HepG2 (cell line): ENCODE data around the gene SCGB1C1. TPM values are rescaled to one million over a fixed set of nuclear protein-coding genes. Genes with fewer than 3 reads are reported as not detected.
A peak's percentile ranks its signal among the peaks of the same experiment; 100 is the strongest.

ENCODE experiments used
- AKAP8 ChIP-seq: sonication (generic); formaldehyde crosslinking; IDR thresholded peaks from 2 replicates; pipeline ENCODE4 v1.5.1; 2020; ENCODE audit warnings: mild to moderate bottlenecking, missing genetic modification reagents
- ATAD3A ChIP-seq: sonication (generic); formaldehyde crosslinking; IDR thresholded peaks from 2 replicates; pipeline ENCODE4 v1.4.0; 2020; ENCODE audit warnings: missing genetic modification reagents
- BRD4 ChIP-seq: sonication (generic); formaldehyde crosslinking; IDR thresholded peaks from 2 replicates; pipeline ENCODE4 v1.4.0; 2020; ENCODE audit warnings: missing genetic modification reagents
- ELF1 ChIP-seq: sonication (generic); formaldehyde crosslinking; IDR thresholded peaks from 2 replicates; pipeline ENCODE4 v1.4.0; 2020; ENCODE audit warnings: missing genetic modification reagents
- KDM5A ChIP-seq: fragments of 200-600 bp; sonication (generic); IDR thresholded peaks from 2 replicates; pipeline ENCODE4 v1.7.0; 2018; ENCODE audit warnings: antibody characterized with exemption, mild to moderate bottlenecking, low read length, borderline replicate concordance
- MEIS1 ChIP-seq: sonication (generic); formaldehyde crosslinking; IDR thresholded peaks from 2 replicates; pipeline ENCODE4 v1.9.0; 2021; ENCODE audit warnings: mild to moderate bottlenecking, missing genetic modification reagents, moderate library complexity, borderline replicate concordance
- NCOR1 ChIP-seq: fragments of 200-600 bp; sonication (generic); IDR thresholded peaks from 2 replicates; pipeline ENCODE4 v1.7.0; 2017; ENCODE audit warnings: antibody characterized with exemption, low read length, borderline replicate concordance
- PHF21A ChIP-seq: sonication (generic); formaldehyde crosslinking; IDR thresholded peaks from 2 replicates; pipeline ENCODE4 v1.5.0; 2020; ENCODE audit warnings: mild to moderate bottlenecking, missing genetic modification reagents
- RARA ChIP-seq: IDR thresholded peaks from 2 replicates; pipeline ENCODE4 v1.6.1; 2016; ENCODE audit warnings: missing genetic modification reagents, missing compliant biosample characterization
- RBAK ChIP-seq: sonication (generic); formaldehyde crosslinking; IDR thresholded peaks from 2 replicates; pipeline ENCODE4 v1.5.1; 2020; ENCODE audit warnings: mild to moderate bottlenecking, missing genetic modification reagents
- RFXAP ChIP-seq: sonication (generic); formaldehyde crosslinking; IDR thresholded peaks from 2 replicates; pipeline ENCODE4 v1.4.0; 2020; ENCODE audit warnings: missing genetic modification reagents, borderline replicate concordance
- SRY ChIP-seq: sonication (generic); formaldehyde crosslinking; IDR thresholded peaks from 2 replicates; pipeline ENCODE4 v1.8.0; 2022; ENCODE audit warnings: mild to moderate bottlenecking, missing genetic modification reagents
- TP53 ChIP-seq: sonication (generic); formaldehyde crosslinking; conservative IDR thresholded peaks from 2 replicates; pipeline ENCODE4 v1.4.0; 2020; ENCODE audit warnings: missing genetic modification reagents
- WIZ ChIP-seq: sonication (generic); formaldehyde crosslinking; IDR thresholded peaks from 2 replicates; pipeline ENCODE4 v1.5.1; 2020; ENCODE audit warnings: mild to moderate bottlenecking, missing genetic modification reagents
- ZNF101 ChIP-seq: sonication (generic); formaldehyde crosslinking; IDR thresholded peaks from 2 replicates; pipeline ENCODE4 v1.4.0; 2020; ENCODE audit warnings: mild to moderate bottlenecking, low read depth, missing genetic modification reagents, borderline replicate concordance
- ZNF335 ChIP-seq: sonication (generic); formaldehyde crosslinking; IDR thresholded peaks from 2 replicates; pipeline ENCODE4 v1.4.0; 2020; ENCODE audit warnings: missing genetic modification reagents
- ZNF709 ChIP-seq: sonication (generic); formaldehyde crosslinking; IDR thresholded peaks from 2 replicates; pipeline ENCODE4 v1.5.0; 2020; ENCODE audit warnings: mild to moderate bottlenecking, missing genetic modification reagents
- polyA plus RNA-seq, 8 experiments: library from polyadenylated mRNA; depleted of rRNA in 3 of 8; stranded (reverse) in 7 of 8; unstranded in 1 of 8; fragments of >200 nt; fragmentation: Illumina TruSeq in 4 of 8; extraction: Trizol in 4 of 8; gene quantifications; 2 replicates each; pipeline versions ENCODE4 v1.2.1 to v1.2.3, GENCODE V29; 2011 to 2016; ENCODE audit warnings: low read depth in 4 of 8, missing spikeins in 1 of 8, mixed read lengths in 1 of 8; ENCODE audit not compliant: insufficient read depth in 1 of 8
- total RNA-seq, 5 experiments: library from RNA; depleted of rRNA; stranded (reverse); fragments of >200 nt; fragmentation: Illumina TruSeq; extraction: Trizol; gene quantifications; 2 replicates each; pipeline ENCODE4 v1.2.3, GENCODE V29; 2016; ENCODE audit warnings: low read depth in 1 of 5
- TF ChIP-seq, protein P1 (sequence below): sonication (generic); formaldehyde crosslinking; IDR thresholded peaks from 2 replicates; pipeline ENCODE4 v1.5.0; 2020; ENCODE audit warnings: missing genetic modification reagents
- TF ChIP-seq, protein P2 (sequence below): IDR thresholded peaks from 2 replicates; pipeline ENCODE4 v1.6.1; 2016
- TF ChIP-seq, protein P3 (sequence below): fragments of 450-650 bp; IDR thresholded peaks from 2 replicates; pipeline ENCODE4 v1.6.1; 2017; ENCODE audit warnings: mild to moderate bottlenecking
- TF ChIP-seq, protein P4 (sequence below): sonication (generic); formaldehyde crosslinking; IDR thresholded peaks from 2 replicates; pipeline ENCODE4 v1.4.0; 2020; ENCODE audit warnings: mild to moderate bottlenecking, missing genetic modification reagents

SCGB1C1 gene
- total and polyA plus RNA-seq, 2 of the 13 experiments (the other 11 are each of a cell fraction or from before 2014, with no cell fraction given): not detected

DNA sequence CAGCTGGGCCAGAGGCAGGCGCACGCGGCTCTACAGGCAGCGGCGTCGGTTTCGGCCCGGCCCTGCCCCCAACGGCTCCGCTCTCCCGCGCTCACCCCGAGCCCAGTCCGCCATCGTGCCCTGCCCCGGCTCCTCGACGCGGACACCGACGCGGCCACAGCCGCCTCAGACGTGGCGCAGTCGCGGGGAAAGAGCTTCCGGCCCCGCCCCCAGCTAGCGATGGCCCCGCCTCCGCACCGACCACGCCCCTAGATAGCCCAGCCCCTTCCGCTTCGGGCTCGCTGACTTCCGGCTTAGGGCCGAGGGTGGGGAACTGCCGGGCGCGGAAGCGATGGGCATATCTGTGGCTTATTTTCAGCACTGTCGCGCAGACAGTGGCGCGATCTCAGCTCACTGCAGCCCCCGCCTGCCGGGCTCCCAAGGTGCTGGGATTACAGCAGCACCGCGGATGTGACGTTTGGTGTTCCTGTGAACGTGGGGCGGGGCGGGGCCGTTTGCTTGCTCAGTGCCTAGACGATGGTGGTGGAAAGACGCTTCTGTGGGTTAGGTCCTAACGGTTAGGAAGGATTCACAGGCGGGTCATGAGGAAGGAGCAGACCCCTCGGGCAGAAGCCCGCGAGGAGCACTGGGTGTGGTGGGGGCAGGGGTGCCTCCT lies 14.5 kb downstream of the SCGB1C1 start, which contains the start of the genes BET1L and RIC8A (continued):
- TF ChIP-seq AKAP8: peak; percentile 69; the same call in 1 of the 2 replicates
- peak; percentile 57; the same call in 1 of the 2 replicates for TF ChIP-seq RFXAP (CRISPR knock-in tag)
- peak; percentile 43; the same call in 1 of the 2 replicates for TF ChIP-seq ZNF709 (CRISPR knock-in tag)
- no peak for TF ChIP-seq RBAK (CRISPR knock-in tag)
- TF ChIP-seq ATAD3A (CRISPR knock-in tag): 0 out of 2 replicates have a peak, but pooled peaks have one; percentile 31
- TF ChIP-seq ZNF101 (CRISPR knock-in tag): no peak
- peak; percentile 98 for TF ChIP-seq BRD4 (CRISPR knock-in tag)
- TF ChIP-seq, protein P1, sequence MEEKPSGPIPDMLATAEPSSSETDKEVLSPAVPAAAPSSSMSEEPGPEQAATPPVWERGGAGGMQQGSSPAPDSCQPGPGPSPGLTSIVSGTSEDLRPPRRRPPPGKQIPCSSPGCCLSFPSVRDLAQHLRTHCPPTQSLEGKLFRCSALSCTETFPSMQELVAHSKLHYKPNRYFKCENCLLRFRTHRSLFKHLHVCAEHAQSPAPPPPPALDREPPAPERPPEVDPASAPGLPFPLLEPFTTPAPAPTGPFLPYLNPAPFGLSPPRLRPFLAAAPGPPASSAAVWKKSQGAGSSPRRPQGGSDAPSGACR: peak; percentile 66; the same call in 1 of the 2 replicates
- TF ChIP-seq, protein P2, sequence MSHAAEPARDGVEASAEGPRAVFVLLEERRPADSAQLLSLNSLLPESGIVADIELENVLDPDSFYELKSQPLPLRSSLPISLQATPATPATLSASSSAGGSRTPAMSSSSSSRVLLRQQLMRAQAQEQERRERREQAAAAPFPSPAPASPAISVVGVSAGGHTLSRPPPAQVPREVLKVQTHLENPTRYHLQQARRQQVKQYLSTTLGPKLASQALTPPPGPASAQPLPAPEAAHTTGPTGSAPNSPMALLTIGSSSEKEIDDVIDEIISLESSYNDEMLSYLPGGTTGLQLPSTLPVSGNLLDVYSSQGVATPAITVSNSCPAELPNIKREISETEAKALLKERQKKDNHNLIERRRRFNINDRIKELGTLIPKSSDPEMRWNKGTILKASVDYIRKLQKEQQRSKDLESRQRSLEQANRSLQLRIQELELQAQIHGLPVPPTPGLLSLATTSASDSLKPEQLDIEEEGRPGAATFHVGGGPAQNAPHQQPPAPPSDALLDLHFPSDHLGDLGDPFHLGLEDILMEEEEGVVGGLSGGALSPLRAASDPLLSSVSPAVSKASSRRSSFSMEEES (CRISPR knock-in tag): no peak
- TF ChIP-seq ELF1 (CRISPR knock-in tag): peak; percentile 96
- TF ChIP-seq, protein P3, sequence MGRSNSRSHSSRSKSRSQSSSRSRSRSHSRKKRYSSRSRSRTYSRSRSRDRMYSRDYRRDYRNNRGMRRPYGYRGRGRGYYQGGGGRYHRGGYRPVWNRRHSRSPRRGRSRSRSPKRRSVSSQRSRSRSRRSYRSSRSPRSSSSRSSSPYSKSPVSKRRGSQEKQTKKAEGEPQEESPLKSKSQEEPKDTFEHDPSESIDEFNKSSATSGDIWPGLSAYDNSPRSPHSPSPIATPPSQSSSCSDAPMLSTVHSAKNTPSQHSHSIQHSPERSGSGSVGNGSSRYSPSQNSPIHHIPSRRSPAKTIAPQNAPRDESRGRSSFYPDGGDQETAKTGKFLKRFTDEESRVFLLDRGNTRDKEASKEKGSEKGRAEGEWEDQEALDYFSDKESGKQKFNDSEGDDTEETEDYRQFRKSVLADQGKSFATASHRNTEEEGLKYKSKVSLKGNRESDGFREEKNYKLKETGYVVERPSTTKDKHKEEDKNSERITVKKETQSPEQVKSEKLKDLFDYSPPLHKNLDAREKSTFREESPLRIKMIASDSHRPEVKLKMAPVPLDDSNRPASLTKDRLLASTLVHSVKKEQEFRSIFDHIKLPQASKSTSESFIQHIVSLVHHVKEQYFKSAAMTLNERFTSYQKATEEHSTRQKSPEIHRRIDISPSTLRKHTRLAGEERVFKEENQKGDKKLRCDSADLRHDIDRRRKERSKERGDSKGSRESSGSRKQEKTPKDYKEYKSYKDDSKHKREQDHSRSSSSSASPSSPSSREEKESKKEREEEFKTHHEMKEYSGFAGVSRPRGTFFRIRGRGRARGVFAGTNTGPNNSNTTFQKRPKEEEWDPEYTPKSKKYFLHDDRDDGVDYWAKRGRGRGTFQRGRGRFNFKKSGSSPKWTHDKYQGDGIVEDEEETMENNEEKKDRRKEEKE: no peak
- TF ChIP-seq, protein P4, sequence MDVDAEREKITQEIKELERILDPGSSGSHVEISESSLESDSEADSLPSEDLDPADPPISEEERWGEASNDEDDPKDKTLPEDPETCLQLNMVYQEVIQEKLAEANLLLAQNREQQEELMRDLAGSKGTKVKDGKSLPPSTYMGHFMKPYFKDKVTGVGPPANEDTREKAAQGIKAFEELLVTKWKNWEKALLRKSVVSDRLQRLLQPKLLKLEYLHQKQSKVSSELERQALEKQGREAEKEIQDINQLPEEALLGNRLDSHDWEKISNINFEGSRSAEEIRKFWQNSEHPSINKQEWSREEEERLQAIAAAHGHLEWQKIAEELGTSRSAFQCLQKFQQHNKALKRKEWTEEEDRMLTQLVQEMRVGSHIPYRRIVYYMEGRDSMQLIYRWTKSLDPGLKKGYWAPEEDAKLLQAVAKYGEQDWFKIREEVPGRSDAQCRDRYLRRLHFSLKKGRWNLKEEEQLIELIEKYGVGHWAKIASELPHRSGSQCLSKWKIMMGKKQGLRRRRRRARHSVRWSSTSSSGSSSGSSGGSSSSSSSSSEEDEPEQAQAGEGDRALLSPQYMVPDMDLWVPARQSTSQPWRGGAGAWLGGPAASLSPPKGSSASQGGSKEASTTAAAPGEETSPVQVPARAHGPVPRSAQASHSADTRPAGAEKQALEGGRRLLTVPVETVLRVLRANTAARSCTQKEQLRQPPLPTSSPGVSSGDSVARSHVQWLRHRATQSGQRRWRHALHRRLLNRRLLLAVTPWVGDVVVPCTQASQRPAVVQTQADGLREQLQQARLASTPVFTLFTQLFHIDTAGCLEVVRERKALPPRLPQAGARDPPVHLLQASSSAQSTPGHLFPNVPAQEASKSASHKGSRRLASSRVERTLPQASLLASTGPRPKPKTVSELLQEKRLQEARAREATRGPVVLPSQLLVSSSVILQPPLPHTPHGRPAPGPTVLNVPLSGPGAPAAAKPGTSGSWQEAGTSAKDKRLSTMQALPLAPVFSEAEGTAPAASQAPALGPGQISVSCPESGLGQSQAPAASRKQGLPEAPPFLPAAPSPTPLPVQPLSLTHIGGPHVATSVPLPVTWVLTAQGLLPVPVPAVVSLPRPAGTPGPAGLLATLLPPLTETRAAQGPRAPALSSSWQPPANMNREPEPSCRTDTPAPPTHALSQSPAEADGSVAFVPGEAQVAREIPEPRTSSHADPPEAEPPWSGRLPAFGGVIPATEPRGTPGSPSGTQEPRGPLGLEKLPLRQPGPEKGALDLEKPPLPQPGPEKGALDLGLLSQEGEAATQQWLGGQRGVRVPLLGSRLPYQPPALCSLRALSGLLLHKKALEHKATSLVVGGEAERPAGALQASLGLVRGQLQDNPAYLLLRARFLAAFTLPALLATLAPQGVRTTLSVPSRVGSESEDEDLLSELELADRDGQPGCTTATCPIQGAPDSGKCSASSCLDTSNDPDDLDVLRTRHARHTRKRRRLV (CRISPR knock-in tag): peak; percentile 10; the same call in 1 of the 2 replicates
- TF ChIP-seq KDM5A: peak; percentile 72; the same call in 1 of the 2 replicates
- TF ChIP-seq SRY (CRISPR knock-in tag): peak; percentile 92
- TF ChIP-seq NCOR1: no peak
- TF ChIP-seq TP53 (CRISPR knock-in tag): no peak
- no peak for TF ChIP-seq ZNF335
- peak; percentile 53 for TF ChIP-seq RARA (CRISPR knock-in tag)
- peak; percentile 60 for TF ChIP-seq WIZ (CRISPR knock-in tag)
- TF ChIP-seq PHF21A (CRISPR knock-in tag): peak; percentile 43; the same call in 1 of the 2 replicates
- TF ChIP-seq MEIS1 (CRISPR knock-in tag): peak; percentile 78; the same call in 1 of the 2 replicates
